K562 (cell line): ENCODE data around the gene VEGFA. TPM values are rescaled to one million over a fixed set of nuclear protein-coding genes. Genes with fewer than 3 reads are reported as not detected.

Experiments
- ATAC-seq: fragments of 200-7000 bp; cut with Tn5 transposase; 3 replicates; pipeline ENCODE4 v1.9.1; 2020; ENCODE audit warnings: moderate library complexity
- BruUV-seq: library from RNA; stranded (reverse); fragments of 400-500 nt; replicated peaks from 2 replicates; lab custom pipeline; 2021; lab: Mats Ljungman, UMichigan
- CTCF ChIA-PET: fragments of 300-600 bp; formaldehyde crosslinking; extraction: SDS; loops from one replicate; lab custom pipeline; 2021; ENCODE audit warnings: low intra/inter-chr PET ratio; lab: Yijun Ruan, JAX
- POLR2A ChIA-PET: fragments of 300-600, 350-650 bp; sonication (Branson Sonifier 250); formaldehyde crosslinking; extraction: SDS; loops from one replicate; lab custom pipeline; 2021; ENCODE audit warnings: antibody characterized with exemption, inconsistent platforms; lab: Yijun Ruan, JAX
- DNase-seq, 4 experiments: peaks; one replicate each; pipeline versions ENCODE4 v3.0.0 to v3.0.0-alpha.2; 2011 to 2018; ENCODE audit warnings: low spot score in 3 of 4, mixed read lengths in 3 of 4; ENCODE audit errors: extremely low read depth in 1 of 4
- FAIRE-seq: peaks from 2 replicates; lab custom pipeline; 2011; peaks lifted over from hg19 to GRCh38; lab: Jason Lieb, UNC
- H2AFZ ChIP-seq: 2 replicates; pipeline ENCODE4 v1.6.0; 2011; ENCODE audit warnings: low read depth, low read length, control low read depth, inconsistent platforms
- H3K27ac ChIP-seq: fragments of 200-600 bp; 3 replicates; pipeline ENCODE4 v1.8.0; 2011; ENCODE audit warnings: low read depth, mild to moderate bottlenecking, control low read depth, inconsistent platforms, low read length, moderate library complexity, mixed read lengths; ENCODE audit errors: extremely low read depth
- H3K27me3 ChIP-seq, 2 experiments: fragments of 300-600 bp in 1 of 2; 2 replicates in 1 of 2; 3 replicates in 1 of 2; pipeline versions ENCODE4 v1.6.0 to v1.8.0; 2011; ENCODE audit warnings: inconsistent platforms in 2 of 2, low read length in 2 of 2, mild to moderate bottlenecking in 1 of 2, mixed read lengths in 1 of 2, moderate library complexity in 1 of 2; ENCODE audit not compliant: control insufficient read depth in 2 of 2, insufficient read depth in 2 of 2
- H3K36me3 ChIP-seq: fragments of 300-600 bp; 3 replicates; pipeline ENCODE4 v1.8.0; 2011; ENCODE audit warnings: mild to moderate bottlenecking, low read length, inconsistent platforms; ENCODE audit not compliant: control insufficient read depth, insufficient read depth
- H3K4me1 ChIP-seq, 2 experiments: fragments of 200-600 bp in 1 of 2; replicated peaks in 1 of 2; 2 replicates in 1 of 2; 3 replicates in 1 of 2; pipeline versions ENCODE4 v1.5.1 to v1.8.0; 2011; ENCODE audit warnings: inconsistent platforms in 2 of 2, low read length in 2 of 2, mild to moderate bottlenecking in 1 of 2, mixed read lengths in 1 of 2, moderate library complexity in 1 of 2; ENCODE audit not compliant: control insufficient read depth in 2 of 2, insufficient read depth in 2 of 2
- H3K4me2 ChIP-seq: 2 replicates; pipeline ENCODE4 v1.6.1; 2011; ENCODE audit warnings: low read length, control low read depth, inconsistent platforms, mixed read lengths; ENCODE audit not compliant: insufficient read depth
- H3K4me3 ChIP-seq: fragments of 200-600 bp; sonication (generic), shearing (Covaris generic); 2 replicates; pipeline ENCODE4 v1.5.1; 2016; ENCODE audit warnings: control low read depth, inconsistent platforms
- H3K79me2 ChIP-seq: fragments of 200-600 bp; 3 replicates; pipeline ENCODE4 v1.8.0; 2011; ENCODE audit warnings: low read length, inconsistent platforms; ENCODE audit not compliant: control insufficient read depth, insufficient read depth
- H3K9ac ChIP-seq, 2 experiments: 2 replicates each; pipeline versions ENCODE4 v1.6.0 to v1.6.1; 2011; ENCODE audit warnings: low read depth in 2 of 2, low read length in 2 of 2, control low read depth in 1 of 2, inconsistent platforms in 1 of 2, mild to moderate bottlenecking in 1 of 2, mixed read lengths in 1 of 2; ENCODE audit not compliant: insufficient read depth in 1 of 2
- H3K9me1 ChIP-seq: one replicate; pipeline ENCODE4 v1.6.0; 2011; ENCODE audit warnings: inconsistent platforms, mild to moderate bottlenecking, low read length, moderate library complexity; ENCODE audit not compliant: control insufficient read depth, insufficient read depth
- H3K9me3 ChIP-seq: replicated peaks from 2 replicates; pipeline ENCODE4 v1.5.1; 2011; ENCODE audit warnings: low read depth, low read length, inconsistent platforms; ENCODE audit not compliant: control insufficient read depth, insufficient read depth
- H4K20me1 ChIP-seq: replicated peaks from 2 replicates; pipeline ENCODE4 v1.6.1; 2011; ENCODE audit warnings: low read length, inconsistent platforms, mixed read lengths; ENCODE audit not compliant: control insufficient read depth, insufficient read depth
- CHD4 ChIP-seq: fragments of 200-600 bp; sonication (generic); IDR thresholded peaks from 3 replicates; pipeline ENCODE4 v1.6.1; 2012; ENCODE audit warnings: low read depth, mild to moderate bottlenecking, mixed read lengths, low read length, inconsistent platforms; ENCODE audit not compliant: insufficient read depth, insufficient replicate concordance, poor library complexity, severe bottlenecking
- EHMT2 ChIP-seq: fragments of 450-650 bp; IDR thresholded peaks from 2 replicates; pipeline ENCODE4 v1.6.1; 2018; ENCODE audit warnings: antibody characterized with exemption
- SPI1 ChIP-seq: IDR thresholded peaks from 2 replicates; pipeline ENCODE4 v1.6.1; 2011; ENCODE audit warnings: low read depth, low read length, control low read depth, borderline replicate concordance
- STAT5A ChIP-seq: IDR thresholded peaks from 2 replicates; pipeline ENCODE4 v1.6.1; 2012; ENCODE audit warnings: low read length, inconsistent platforms, borderline replicate concordance
- TAF7 ChIP-seq: fragments of 450-650 bp; IDR thresholded peaks from 2 replicates; pipeline ENCODE4 v1.6.1; 2016; ENCODE audit warnings: missing genetic modification characterization, missing compliant biosample characterization
- WGBS: fragments of 100-300 bp; shearing (Covaris generic); methylation state at CpG from one replicate; pipeline ENCODE4 v1.1.6; 2016; ENCODE audit warnings: low coverage, mixed read lengths; ENCODE audit not compliant: insufficient coverage; ENCODE audit errors: missing lambda C conversion rate; 5-methylcytosine and 5-hydroxymethylcytosine counted together
- in situ Hi-C: fragments of 300-500 bp; cut with MboI; formaldehyde crosslinking; loops from 4 replicates; pipeline ENCODE4 v1.15.0; 2018; ENCODE audit warnings: inconsistent platforms, mixed read lengths
- intact Hi-C: fragments of 100-400 bp; cut with micrococcal nuclease; formaldehyde crosslinking; loops from 2 replicates; pipeline ENCODE4 v1.14.2; 2022
- polyA plus RNA-seq, 8 experiments: library from polyadenylated mRNA; depleted of rRNA in 4 of 8; stranded (reverse) in 5 of 8; unstranded in 3 of 8; fragments of >200 nt; fragmentation: Nextera tagmentation in 2 of 8; fragmentation: Illumina TruSeq in 1 of 8; extraction: Ambion mirVana in 2 of 8; extraction: Trizol in 1 of 8; gene quantifications; 2 replicates each; pipeline versions ENCODE4 v1.2.1 to v1.2.3, GENCODE V29; 2011 to 2014; ENCODE audit warnings: inconsistent platforms in 1 of 8, missing spikeins in 1 of 8
- total RNA-seq, 7 experiments: library from RNA; depleted of rRNA in 6 of 7; stranded (reverse); fragments of >200 nt in 6 of 7; fragmentation: Illumina TruSeq in 2 of 7; extraction: Trizol in 2 of 7; gene quantifications; 2 replicates each; pipeline versions ENCODE4 v1.2.1 to v1.2.3, GENCODE V29; 2011 to 2021; ENCODE audit warnings: low replicate concordance in 1 of 7
- TF ChIP-seq, protein P1 (sequence below): sonication (generic); formaldehyde crosslinking; IDR thresholded peaks from 2 replicates; pipeline ENCODE4 v1.8.0; 2022; ENCODE audit warnings: missing genetic modification reagents, mild to moderate bottlenecking, moderate library complexity, borderline replicate concordance
- TF ChIP-seq, protein P2 (sequence below): fragments of 450-650 bp; formaldehyde crosslinking; IDR thresholded peaks from 2 replicates; pipeline ENCODE4 v1.4.0; 2020; ENCODE audit warnings: mild to moderate bottlenecking, moderate library complexity

The VEGFA gene
- total and polyA plus RNA-seq, 9 of the 15 experiments (the other 6 are each of a cell fraction or from before 2014, with no cell fraction given): 14.0 to 271 (median 124) TPM

DNA sequence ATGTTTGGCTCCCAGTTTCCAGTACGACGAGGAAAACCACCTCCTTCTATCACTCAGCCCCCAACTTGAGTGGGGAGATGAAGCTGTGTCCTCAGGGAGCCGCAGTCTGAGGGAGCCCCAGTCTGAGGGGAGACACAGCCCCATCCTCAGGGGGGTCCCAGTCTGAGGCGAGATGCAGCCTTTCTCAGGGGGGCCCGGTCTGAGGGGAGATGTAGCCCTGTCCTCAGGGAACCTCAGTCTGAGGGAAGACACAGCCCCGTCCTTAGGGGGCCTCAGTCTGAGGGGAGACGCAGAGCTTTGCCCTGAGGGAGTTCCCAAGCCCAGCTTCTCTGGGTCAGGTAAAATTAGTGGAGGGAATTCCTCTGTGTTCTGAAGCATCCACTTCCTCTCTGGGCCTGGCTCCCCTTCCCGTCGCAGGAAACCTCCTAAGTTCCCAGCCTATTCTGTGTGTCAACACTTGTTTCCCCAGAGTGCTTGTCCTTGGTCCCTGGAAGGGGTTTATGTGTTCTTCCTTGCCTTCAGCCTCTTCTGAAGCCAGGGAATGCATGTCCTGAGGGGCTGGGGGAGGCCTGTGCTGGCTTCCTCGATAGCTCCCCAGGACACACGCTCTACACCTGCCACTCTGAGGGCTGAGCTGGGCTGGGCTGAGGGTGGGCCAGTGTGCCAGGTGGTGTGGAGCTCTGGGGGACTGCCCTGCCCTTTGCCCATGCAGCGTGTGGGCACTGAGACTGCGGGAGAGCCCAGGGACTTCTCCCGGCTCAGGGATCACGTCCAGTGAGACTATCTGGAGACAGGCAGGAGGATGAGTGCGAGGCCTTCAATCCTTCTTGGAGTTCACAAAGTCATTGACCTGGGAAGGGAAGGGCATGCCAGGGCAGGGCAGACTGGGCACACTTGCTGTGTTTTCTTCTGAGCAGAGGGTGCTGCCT is 55.4 kb downstream of the VEGFA start:
- Histone ChIP-seq H3K4me3 (no peak overlapping the region), H2AFZ (no peak overlapping the region), H4K20me1 (no peaks in the 10 kb centered on the region), H3K27ac (no peak overlapping the region), H3K36me3 (no peaks in the 10 kb centered on the region), H3K4me2 (no peak overlapping the region), H3K27me3 (peaks cover 0 to 4% of the 10 kb centered on the region in 2 experiments; a peak in 2 of 5 replicates), H3K79me2 (no peaks in the 10 kb centered on the region), H3K9ac (peak overlapping the region in 1 of 2 experiments; percentile 52; a peak in 1 of 4 replicates), H3K9me3 (no peaks in the 10 kb centered on the region), H3K4me1 (peaks cover 11 to 17% of the 10 kb centered on the region in 2 experiments), H3K9me1 (no peaks in the 10 kb centered on the region)
- TF ChIP-seq TAF7 (tag) (no peak), SPI1 (peak; percentile 81; the same call in 1 of the 2 replicates)
- intact Hi-C loops: no loop called here
- DNase-seq (no peak), FAIRE-seq (no peak), ATAC-seq (no peak; the same call in 2 of the 3 replicates)
- ChIA-PET POLR2A (interaction anchor here (0.6 to 2.0 kb wide), 9 partner anchors 10 to 1859 kb away, joined by 3 to 7 read pairs (median 4); no protein-coding TSS in a partner anchor), CTCF (no interaction called here)
- no TSS peak for BruUV-seq
- in situ Hi-C loops: no loop called here
- WGBS: 45% methylated on average over 16 of the region's 16 CpGs

DNA sequence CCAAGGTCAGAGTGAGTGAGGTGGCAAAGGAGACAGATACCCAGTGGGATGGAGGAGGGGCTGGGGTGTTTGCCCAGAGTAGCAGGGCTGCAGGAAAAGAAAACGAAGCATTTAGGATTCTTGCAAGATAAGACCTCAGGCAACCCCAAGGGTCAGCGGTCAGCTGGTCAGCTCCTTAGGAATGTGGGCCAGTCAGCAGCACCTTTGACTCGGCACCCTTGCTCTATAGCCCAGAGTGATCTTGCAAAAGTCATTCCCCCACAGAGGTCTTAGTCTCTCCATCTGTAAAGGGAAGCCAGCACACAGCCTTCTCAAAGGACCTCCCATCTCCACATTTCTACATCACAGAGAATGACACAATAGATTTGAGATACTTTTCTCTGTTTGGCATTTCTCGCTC is 56.7 kb downstream of the VEGFA start:
- no peak overlapping the region for H3K27ac ChIP-seq
- no peak for DNase-seq
- H3K9me1 ChIP-seq: no peaks in the 10 kb centered on the region
- ChIA-PET CTCF (no interaction called here), POLR2A (no interaction called here)
- H3K9me3 ChIP-seq: no peaks in the 10 kb centered on the region
- no peaks in the 10 kb centered on the region for H3K36me3 ChIP-seq
- no peak overlapping the region for H2AFZ ChIP-seq
- no peak overlapping the region; a peak in 1 of 4 replicates for H3K9ac ChIP-seq
- 24% methylated on average over 4 of the region's 4 CpGs for WGBS
- no TSS peak for BruUV-seq
- H3K4me1 ChIP-seq: peaks cover 7 to 20% of the 10 kb centered on the region in 2 experiments; a peak in 4 of 5 replicates
- ATAC-seq: no peak
- H3K27me3 ChIP-seq: peaks cover 8 to 9% of the 10 kb centered on the region in 2 experiments; a peak in 3 of 5 replicates
- no peaks in the 10 kb centered on the region for H4K20me1 ChIP-seq
- intact Hi-C loops: no loop called here
- in situ Hi-C loops: no loop called here
- H3K4me2 ChIP-seq: no peak overlapping the region
- H3K4me3 ChIP-seq: no peak overlapping the region
- H3K79me2 ChIP-seq: no peaks in the 10 kb centered on the region
- FAIRE-seq: no peak
- TF ChIP-seq EHMT2 (peak; percentile 26; the same call in 1 of the 2 replicates), CHD4 (no peak), STAT5A (no peak)
- TF ChIP-seq, protein P1, sequence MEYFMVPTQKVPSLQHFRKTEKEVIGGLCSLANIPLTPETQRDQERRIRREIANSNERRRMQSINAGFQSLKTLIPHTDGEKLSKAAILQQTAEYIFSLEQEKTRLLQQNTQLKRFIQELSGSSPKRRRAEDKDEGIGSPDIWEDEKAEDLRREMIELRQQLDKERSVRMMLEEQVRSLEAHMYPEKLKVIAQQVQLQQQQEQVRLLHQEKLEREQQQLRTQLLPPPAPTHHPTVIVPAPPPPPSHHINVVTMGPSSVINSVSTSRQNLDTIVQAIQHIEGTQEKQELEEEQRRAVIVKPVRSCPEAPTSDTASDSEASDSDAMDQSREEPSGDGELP (CRISPR knock-in tag): peak; percentile 54; the same call in 1 of the 2 replicates
- TF ChIP-seq, protein P2, sequence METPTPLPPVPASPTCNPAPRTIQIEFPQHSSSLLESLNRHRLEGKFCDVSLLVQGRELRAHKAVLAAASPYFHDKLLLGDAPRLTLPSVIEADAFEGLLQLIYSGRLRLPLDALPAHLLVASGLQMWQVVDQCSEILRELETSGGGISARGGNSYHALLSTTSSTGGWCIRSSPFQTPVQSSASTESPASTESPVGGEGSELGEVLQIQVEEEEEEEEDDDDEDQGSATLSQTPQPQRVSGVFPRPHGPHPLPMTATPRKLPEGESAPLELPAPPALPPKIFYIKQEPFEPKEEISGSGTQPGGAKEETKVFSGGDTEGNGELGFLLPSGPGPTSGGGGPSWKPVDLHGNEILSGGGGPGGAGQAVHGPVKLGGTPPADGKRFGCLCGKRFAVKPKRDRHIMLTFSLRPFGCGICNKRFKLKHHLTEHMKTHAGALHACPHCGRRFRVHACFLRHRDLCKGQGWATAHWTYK (CRISPR knock-in tag): no peak
